Panc1 (cell line): ENCODE results near the gene DYNLRB2. TPM values are rescaled to one million over a fixed set of nuclear protein-coding genes. Genes with fewer than 3 reads are reported as not detected.

ENCODE experiments used
- ATAC-seq: fragments of 200-7000 bp; cut with Tn5 transposase; 2 replicates; pipeline ENCODE4 v1.9.1; 2020; ENCODE audit warnings: mild to moderate bottlenecking, moderate library complexity
- BruUV-seq: library from RNA; stranded (reverse); fragments of 400-500 nt; replicated peaks from 2 replicates; lab custom pipeline; 2021; lab: Mats Ljungman, UMichigan
- CTCF ChIA-PET: fragments of 300-600 bp; sonication (Branson Sonifier 250); formaldehyde crosslinking; loops from one replicate; lab custom pipeline; 2022; ENCODE audit warnings: antibody characterized with exemption; lab: Charles Lee
- POLR2A ChIA-PET: fragments of 300-600 bp; sonication (Branson Sonifier 250); formaldehyde crosslinking; loops from one replicate; lab custom pipeline; 2022; ENCODE audit warnings: antibody characterized with exemption; lab: Charles Lee
- DNase-seq: peaks from one replicate; pipeline ENCODE4 v3.0.0-alpha.2; 2010; ENCODE audit warnings: low read depth, low spot score
- H3K27ac ChIP-seq: 2 replicates; pipeline ENCODE4 v1.5.1; 2011; ENCODE audit warnings: mild to moderate bottlenecking, low read length, inconsistent platforms
- H3K27me3 ChIP-seq: fragments of 200-500 bp; sonication (Bioruptor generic); 2 replicates; pipeline ENCODE4 v1.6.0; 2014; ENCODE audit warnings: low read length, inconsistent platforms; ENCODE audit not compliant: control insufficient read depth, insufficient read depth
- H3K36me3 ChIP-seq: fragments of 200-500 bp; sonication (Bioruptor generic); 2 replicates; pipeline ENCODE4 v1.5.1; 2014; ENCODE audit warnings: inconsistent platforms, mild to moderate bottlenecking, low read length, moderate library complexity; ENCODE audit not compliant: control insufficient read depth, insufficient read depth
- H3K4me1 ChIP-seq: 2 replicates; pipeline ENCODE4 v1.5.1; 2011; ENCODE audit warnings: inconsistent platforms, mild to moderate bottlenecking, low read length, moderate library complexity; ENCODE audit not compliant: control insufficient read depth, insufficient read depth
- H3K4me3 ChIP-seq, 2 experiments: 2 replicates each; pipeline ENCODE4 v1.5.1; 2011 to 2012; ENCODE audit warnings: low read depth in 2 of 2, low read length in 2 of 2, mild to moderate bottlenecking in 2 of 2, inconsistent platforms in 1 of 2, moderate library complexity in 1 of 2
- H3K9me3 ChIP-seq: fragments of 200-500 bp; sonication (Bioruptor generic); 2 replicates; pipeline ENCODE4 v1.5.1; 2014; ENCODE audit warnings: low read depth, mild to moderate bottlenecking, inconsistent platforms, low read length, moderate library complexity; ENCODE audit not compliant: control insufficient read depth, insufficient read depth
- POLR2AphosphoS5 ChIP-seq: IDR thresholded peaks from 2 replicates; pipeline ENCODE4 v1.6.1; 2012; ENCODE audit warnings: mild to moderate bottlenecking, low read depth, low read length, moderate library complexity
- SIN3A ChIP-seq: IDR thresholded peaks from 2 replicates; pipeline ENCODE4 v1.6.1; 2012; ENCODE audit warnings: low read depth, mild to moderate bottlenecking, low read length, moderate library complexity, borderline replicate concordance; ENCODE audit not compliant: insufficient read depth
- TCF7L2 ChIP-seq: IDR thresholded peaks from 2 replicates; pipeline ENCODE4 v1.6.1; 2011; ENCODE audit warnings: mild to moderate bottlenecking, low read depth, low read length, inconsistent platforms
- in situ Hi-C: cut with HindIII; loops from 2 replicates; pipeline ENCODE4 v1.10.0; 2016; ENCODE audit warnings: low sequenced_read_pairs, low pct_unique_long_range_greater_than_20kb
- intact Hi-C: fragments of 100-400 bp; cut with micrococcal nuclease; formaldehyde crosslinking; loops from one replicate; pipeline ENCODE4 v1.10.0; 2022; ENCODE audit not compliant: unreplicated experiment
- total RNA-seq: library from RNA; stranded (reverse); gene quantifications from one replicate; pipeline ENCODE4 v1.2.1, GENCODE V29; 2021; ENCODE audit not compliant: unreplicated experiment
- TF ChIP-seq, protein P1 (sequence below), 2 experiments: IDR thresholded peaks; 2 replicates each; pipeline ENCODE4 v1.6.1; 2011 to 2012; ENCODE audit warnings: low read depth in 2 of 2, control low read depth in 1 of 2, low read length in 1 of 2, mild to moderate bottlenecking in 1 of 2, moderate library complexity in 1 of 2; ENCODE audit not compliant: insufficient read depth in 1 of 2
- TF ChIP-seq, protein P2 (sequence below): fragments of 450-650 bp; IDR thresholded peaks from 2 replicates; pipeline ENCODE4 v1.5.1; 2017; ENCODE audit warnings: mild to moderate bottlenecking

Gene DYNLRB2
- total RNA-seq, 1 experiment from 2014 or later, result not detected

DNA sequence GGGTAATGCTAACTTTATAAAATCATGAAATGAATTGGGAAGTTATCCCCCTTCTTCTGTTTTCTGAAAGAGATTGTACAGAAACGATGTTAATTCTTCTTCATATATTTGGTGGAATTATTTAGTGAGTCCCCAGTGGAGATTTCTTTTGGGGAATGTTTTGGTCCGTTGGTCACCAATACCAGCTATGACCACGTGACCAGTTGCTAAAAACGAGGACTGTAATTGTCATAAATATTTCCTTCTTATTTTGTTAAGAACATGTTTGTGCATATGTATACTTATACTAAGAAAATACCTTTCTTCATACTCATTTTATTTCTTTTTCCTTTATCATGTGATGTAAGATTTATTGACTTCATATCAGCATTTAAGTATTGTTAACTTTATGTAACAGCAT lies 10.3 kb upstream of the DYNLRB2 start:
- no peak for ATAC-seq
- TF ChIP-seq SIN3A (no peak), POLR2AphosphoS5 (no peak), TCF7L2 (no peak)
- TF ChIP-seq, protein P1, sequence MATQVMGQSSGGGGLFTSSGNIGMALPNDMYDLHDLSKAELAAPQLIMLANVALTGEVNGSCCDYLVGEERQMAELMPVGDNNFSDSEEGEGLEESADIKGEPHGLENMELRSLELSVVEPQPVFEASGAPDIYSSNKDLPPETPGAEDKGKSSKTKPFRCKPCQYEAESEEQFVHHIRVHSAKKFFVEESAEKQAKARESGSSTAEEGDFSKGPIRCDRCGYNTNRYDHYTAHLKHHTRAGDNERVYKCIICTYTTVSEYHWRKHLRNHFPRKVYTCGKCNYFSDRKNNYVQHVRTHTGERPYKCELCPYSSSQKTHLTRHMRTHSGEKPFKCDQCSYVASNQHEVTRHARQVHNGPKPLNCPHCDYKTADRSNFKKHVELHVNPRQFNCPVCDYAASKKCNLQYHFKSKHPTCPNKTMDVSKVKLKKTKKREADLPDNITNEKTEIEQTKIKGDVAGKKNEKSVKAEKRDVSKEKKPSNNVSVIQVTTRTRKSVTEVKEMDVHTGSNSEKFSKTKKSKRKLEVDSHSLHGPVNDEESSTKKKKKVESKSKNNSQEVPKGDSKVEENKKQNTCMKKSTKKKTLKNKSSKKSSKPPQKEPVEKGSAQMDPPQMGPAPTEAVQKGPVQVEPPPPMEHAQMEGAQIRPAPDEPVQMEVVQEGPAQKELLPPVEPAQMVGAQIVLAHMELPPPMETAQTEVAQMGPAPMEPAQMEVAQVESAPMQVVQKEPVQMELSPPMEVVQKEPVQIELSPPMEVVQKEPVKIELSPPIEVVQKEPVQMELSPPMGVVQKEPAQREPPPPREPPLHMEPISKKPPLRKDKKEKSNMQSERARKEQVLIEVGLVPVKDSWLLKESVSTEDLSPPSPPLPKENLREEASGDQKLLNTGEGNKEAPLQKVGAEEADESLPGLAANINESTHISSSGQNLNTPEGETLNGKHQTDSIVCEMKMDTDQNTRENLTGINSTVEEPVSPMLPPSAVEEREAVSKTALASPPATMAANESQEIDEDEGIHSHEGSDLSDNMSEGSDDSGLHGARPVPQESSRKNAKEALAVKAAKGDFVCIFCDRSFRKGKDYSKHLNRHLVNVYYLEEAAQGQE (IDR thresholded peaks at IDR 0.05; ENCODE audit: insufficient read depth in 1 of 2, low read depth in 2 of 2, low read length in 1 of 2), result no peak
- TF ChIP-seq, protein P2, sequence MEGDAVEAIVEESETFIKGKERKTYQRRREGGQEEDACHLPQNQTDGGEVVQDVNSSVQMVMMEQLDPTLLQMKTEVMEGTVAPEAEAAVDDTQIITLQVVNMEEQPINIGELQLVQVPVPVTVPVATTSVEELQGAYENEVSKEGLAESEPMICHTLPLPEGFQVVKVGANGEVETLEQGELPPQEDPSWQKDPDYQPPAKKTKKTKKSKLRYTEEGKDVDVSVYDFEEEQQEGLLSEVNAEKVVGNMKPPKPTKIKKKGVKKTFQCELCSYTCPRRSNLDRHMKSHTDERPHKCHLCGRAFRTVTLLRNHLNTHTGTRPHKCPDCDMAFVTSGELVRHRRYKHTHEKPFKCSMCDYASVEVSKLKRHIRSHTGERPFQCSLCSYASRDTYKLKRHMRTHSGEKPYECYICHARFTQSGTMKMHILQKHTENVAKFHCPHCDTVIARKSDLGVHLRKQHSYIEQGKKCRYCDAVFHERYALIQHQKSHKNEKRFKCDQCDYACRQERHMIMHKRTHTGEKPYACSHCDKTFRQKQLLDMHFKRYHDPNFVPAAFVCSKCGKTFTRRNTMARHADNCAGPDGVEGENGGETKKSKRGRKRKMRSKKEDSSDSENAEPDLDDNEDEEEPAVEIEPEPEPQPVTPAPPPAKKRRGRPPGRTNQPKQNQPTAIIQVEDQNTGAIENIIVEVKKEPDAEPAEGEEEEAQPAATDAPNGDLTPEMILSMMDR, result no peak
- no peaks in the 10 kb centered on the region for H3K4me1 ChIP-seq
- H3K27ac ChIP-seq, result no peak overlapping the region
- POLR2A ChIA-PET, result no interaction called here
- H3K36me3 ChIP-seq, result no peaks in the 10 kb centered on the region
- no peaks in the 10 kb centered on the region; the same call in 1 of the 2 replicates for H3K27me3 ChIP-seq
- in situ Hi-C loops, result no loop called here
- no peak overlapping the region for H3K4me3 ChIP-seq
- BruUV-seq, result no TSS peak
- DNase-seq, result no peak
- intact Hi-C loops, result no loop called here
- H3K9me3 ChIP-seq, result no peaks in the 10 kb centered on the region
- CTCF ChIA-PET, result no interaction called here

DNA sequence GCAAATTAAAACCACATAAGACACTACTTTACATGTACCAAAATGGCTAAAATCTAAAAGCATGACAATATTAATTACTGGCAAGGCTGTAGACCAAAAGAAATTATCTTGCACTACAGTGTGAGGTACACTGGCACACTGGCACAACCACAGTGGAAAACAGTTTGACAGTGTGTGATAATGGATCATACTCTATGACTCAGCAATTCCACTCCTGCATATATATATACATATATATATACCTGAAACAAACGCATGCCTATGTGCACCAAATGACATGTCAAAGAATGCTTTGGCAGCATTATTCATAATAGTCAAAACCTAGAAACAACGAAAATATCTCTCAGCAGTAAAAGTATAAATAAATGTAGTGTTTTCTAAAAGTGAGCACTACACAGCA lies 4.6 kb upstream of the DYNLRB2 start:
- ATAC-seq, result no peak
- Histone ChIP-seq H3K27me3 (no peaks in the 10 kb centered on the region; the same call in 1 of the 2 replicates), H3K4me3 (no peak overlapping the region), H3K27ac (no peak overlapping the region), H3K36me3 (no peaks in the 10 kb centered on the region), H3K4me1 (no peaks in the 10 kb centered on the region), H3K9me3 (no peaks in the 10 kb centered on the region)
- no TSS peak for BruUV-seq
- intact Hi-C loops, result no loop called here
- no peak for DNase-seq
- in situ Hi-C loops, result no loop called here
- CTCF ChIA-PET, result no interaction called here
- POLR2A ChIA-PET, result no interaction called here
- TF ChIP-seq TCF7L2 (no peak), SIN3A (no peak), POLR2AphosphoS5 (no peak)
- TF ChIP-seq, protein P1 (IDR thresholded peaks at IDR 0.05; ENCODE audit: insufficient read depth in 1 of 2, low read depth in 2 of 2, low read length in 1 of 2), result no peak
- TF ChIP-seq, protein P2, result no peak
